ENCODE measurements around the gene ASL. TPM values are rescaled to one million over a fixed set of nuclear protein-coding genes. Genes with fewer than 3 reads are reported as not detected.

Gene ASL
- total and polyA plus RNA-seq, 2 experiments from 2014 or later, result 54.5 to 81.0 TPM

DNA sequence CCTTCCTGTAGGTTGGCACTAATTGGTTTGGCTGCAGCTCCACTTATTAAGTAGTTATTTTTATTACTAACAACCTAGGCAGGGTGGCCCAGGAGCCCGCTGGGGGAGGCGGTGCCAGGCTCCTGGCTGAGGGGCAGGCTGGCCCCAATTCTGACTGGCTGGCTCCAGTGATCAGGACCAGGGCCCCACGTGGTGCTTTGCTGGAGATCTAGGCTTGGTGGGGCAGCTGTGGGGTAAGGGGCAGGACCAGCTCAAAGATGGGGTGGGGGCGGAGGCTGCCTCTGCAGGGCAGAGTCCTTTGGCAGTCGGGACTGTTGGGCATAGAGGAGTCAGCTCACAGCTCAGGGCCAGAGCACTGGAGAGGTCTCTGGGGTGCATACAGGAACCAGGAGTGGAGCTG, 2.4 kb downstream of the ASL start:
- no peaks in the 10 kb centered on the region for H3K9me2 ChIP-seq (ENCODE audit: insufficient read depth)
- no peak overlapping the region for H2AFZ ChIP-seq
- H3K9ac ChIP-seq, result no peak overlapping the region
- no peak overlapping the region for H3K4me3 ChIP-seq
- in situ Hi-C loops (cut with MboI), result no loop called here
- no peak for TF ChIP-seq EZH2phosphoT487 (IDR thresholded peaks at IDR 0.05; ENCODE audit: insufficient read depth, low read depth)
- no peak for TF ChIP-seq EZH2 (IDR thresholded peaks at IDR 0.05; ENCODE audit: insufficient read depth, poor library complexity, severe bottlenecking)
- no peaks in the 10 kb centered on the region for H4K20me1 ChIP-seq (ENCODE audit: insufficient read depth)
- no peaks in the 10 kb centered on the region for H3F3A ChIP-seq (ENCODE audit: insufficient read depth)
- no peak overlapping the region for H3K4me2 ChIP-seq (ENCODE audit: unreplicated experiment)
- H3K36me3 ChIP-seq (ENCODE audit: low read depth), result peaks cover 6% of the 10 kb centered on the region; the same call in 1 of the 2 replicates
- WGBS, 2 experiments (ENCODE audit: low coverage in 1 of 2, low lambda C conversion rate in 2 of 2, missing lambda C conversion rate in 2 of 2), result 80 to 81% methylated on average over 5 of the region's 5 CpGs
- no peak overlapping the region for H3K27ac ChIP-seq
- peaks cover 60% of the 10 kb centered on the region for H3K79me2 ChIP-seq (ENCODE audit: insufficient read depth)
- no peak for DNase-seq
- no peaks in the 10 kb centered on the region for H3K27me3 ChIP-seq (replicated peaks; ENCODE audit: insufficient read depth)
- H3K9me3 ChIP-seq (ENCODE audit: low read depth), result no peaks in the 10 kb centered on the region
- H3K4me1 ChIP-seq (ENCODE audit: insufficient read depth), result peaks cover 15% of the 10 kb centered on the region

DNA sequence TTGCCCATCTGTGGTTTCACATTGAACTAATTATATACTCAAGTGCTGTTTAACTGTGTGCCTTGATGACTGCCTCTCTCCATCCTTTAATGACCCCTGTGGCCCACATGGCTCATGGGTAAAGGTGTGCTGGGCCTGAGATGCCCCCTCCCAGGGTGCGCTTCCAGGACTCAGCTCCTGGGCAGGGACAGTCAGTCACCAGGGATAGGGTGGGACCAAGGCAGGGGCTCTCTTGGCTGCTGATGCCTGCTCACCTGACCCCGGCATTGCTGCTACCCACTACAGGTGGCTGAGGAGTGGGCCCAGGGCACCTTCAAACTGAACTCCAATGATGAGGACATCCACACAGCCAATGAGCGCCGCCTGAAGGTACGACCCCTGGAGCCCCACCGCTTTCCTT, 6.5 kb downstream of the ASL start:
- no peaks in the 10 kb centered on the region for H4K20me1 ChIP-seq (ENCODE audit: insufficient read depth)
- in situ Hi-C loops (cut with MboI), result no loop called here
- peaks cover 50% of the 10 kb centered on the region for H3K79me2 ChIP-seq (ENCODE audit: insufficient read depth)
- H3K4me1 ChIP-seq (ENCODE audit: insufficient read depth), result peaks cover 8% of the 10 kb centered on the region
- H3K4me2 ChIP-seq (ENCODE audit: unreplicated experiment), result no peak overlapping the region
- H3K27me3 ChIP-seq (replicated peaks; ENCODE audit: insufficient read depth), result no peaks in the 10 kb centered on the region
- no peaks in the 10 kb centered on the region for H3K9me2 ChIP-seq (ENCODE audit: insufficient read depth)
- H3K36me3 ChIP-seq (ENCODE audit: low read depth), result peaks cover 6% of the 10 kb centered on the region; the same call in 1 of the 2 replicates
- H3K9me3 ChIP-seq (ENCODE audit: low read depth), result no peaks in the 10 kb centered on the region
- WGBS, 2 experiments (ENCODE audit: low coverage in 1 of 2, low lambda C conversion rate in 2 of 2, missing lambda C conversion rate in 2 of 2), result 97 to 99% methylated on average over 6 of the region's 6 CpGs
- no peak overlapping the region for H2AFZ ChIP-seq
- no peak overlapping the region for H3K4me3 ChIP-seq
- H3F3A ChIP-seq (ENCODE audit: insufficient read depth), result no peaks in the 10 kb centered on the region
- no peak overlapping the region for H3K9ac ChIP-seq
- H3K27ac ChIP-seq, result no peak overlapping the region
- no peak for TF ChIP-seq EZH2phosphoT487 (IDR thresholded peaks at IDR 0.05; ENCODE audit: insufficient read depth, low read depth)
- TF ChIP-seq EZH2 (IDR thresholded peaks at IDR 0.05; ENCODE audit: insufficient read depth, poor library complexity, severe bottlenecking), result no peak
- DNase-seq, result no peak

GRCh38 chr7:66082886-66083415, 7.3 kb downstream of the ASL start:
- TF ChIP-seq EZH2 (IDR thresholded peaks at IDR 0.05; ENCODE audit: insufficient read depth, poor library complexity, severe bottlenecking), result no peak
- no peak for TF ChIP-seq EZH2phosphoT487 (IDR thresholded peaks at IDR 0.05; ENCODE audit: insufficient read depth, low read depth)
- H3K27ac ChIP-seq, result no peak overlapping the region
- in situ Hi-C loops (cut with MboI), result no loop called here
- no peak overlapping the region for H3K9ac ChIP-seq
- no peak overlapping the region for H3K4me2 ChIP-seq (ENCODE audit: unreplicated experiment)
- H3K4me1 ChIP-seq (ENCODE audit: insufficient read depth), result no peaks in the 10 kb centered on the region
- peaks cover 6% of the 10 kb centered on the region; the same call in 1 of the 2 replicates for H3K36me3 ChIP-seq (ENCODE audit: low read depth)
- peaks cover 41% of the 10 kb centered on the region for H3K79me2 ChIP-seq (ENCODE audit: insufficient read depth)
- no peaks in the 10 kb centered on the region for H3K27me3 ChIP-seq (replicated peaks; ENCODE audit: insufficient read depth)
- no peaks in the 10 kb centered on the region for H4K20me1 ChIP-seq (ENCODE audit: insufficient read depth)
- H2AFZ ChIP-seq, result no peak overlapping the region
- H3K9me3 ChIP-seq (ENCODE audit: low read depth), result no peaks in the 10 kb centered on the region
- H3F3A ChIP-seq (ENCODE audit: insufficient read depth), result no peaks in the 10 kb centered on the region
- H3K9me2 ChIP-seq (ENCODE audit: insufficient read depth), result no peaks in the 10 kb centered on the region
- no peak overlapping the region for H3K4me3 ChIP-seq
- no peak for DNase-seq
- WGBS, 2 experiments (ENCODE audit: low coverage in 1 of 2, low lambda C conversion rate in 2 of 2, missing lambda C conversion rate in 2 of 2), result 98 to 99% methylated on average over 11 to 16 of the region's 16 CpGs

- Histone ChIP-seq H3K27me3 (replicated peaks; ENCODE audit: insufficient read depth) (no peaks in the 10 kb centered on the region), H3F3A (ENCODE audit: insufficient read depth) (no peaks in the 10 kb centered on the region), H3K9ac (no peak overlapping the region), H3K9me3 (ENCODE audit: low read depth) (no peaks in the 10 kb centered on the region), H3K4me3 (no peak overlapping the region), H3K79me2 (ENCODE audit: insufficient read depth) (peaks cover 34% of the 10 kb centered on the region), H3K27ac (no peak overlapping the region), H3K4me1 (ENCODE audit: insufficient read depth) (no peaks in the 10 kb centered on the region), H4K20me1 (ENCODE audit: insufficient read depth) (no peaks in the 10 kb centered on the region), H3K4me2 (ENCODE audit: unreplicated experiment) (no peak overlapping the region), H3K36me3 (ENCODE audit: low read depth) (peaks cover 6% of the 10 kb centered on the region; the same call in 1 of the 2 replicates), H2AFZ (no peak overlapping the region), H3K9me2 (ENCODE audit: insufficient read depth) (no peaks in the 10 kb centered on the region)
- 95 to 96% methylated on average over 2 of the region's 2 CpGs for WGBS, 2 experiments (ENCODE audit: low coverage in 1 of 2, low lambda C conversion rate in 2 of 2, missing lambda C conversion rate in 2 of 2)
- TF ChIP-seq EZH2 (IDR thresholded peaks at IDR 0.05; ENCODE audit: insufficient read depth, poor library complexity, severe bottlenecking), result no peak
- TF ChIP-seq EZH2phosphoT487 (IDR thresholded peaks at IDR 0.05; ENCODE audit: insufficient read depth, low read depth), result no peak
- in situ Hi-C loops (cut with MboI), result no loop called here
- no peak for DNase-seq
Observed at GRCh38 chr7:66083677-66084076, 8.1 kb downstream of the ASL start.

All from GM23248 (cell line).